Kidney (tissue), 14 donors: Measurements from ENCODE around the gene RPS18. TPM values are rescaled to one million over a fixed set of nuclear protein-coding genes. Genes with fewer than 3 reads are reported as not detected.

Experiments used
- DNase-seq, 5 donors: peaks; one replicate each; pipeline ENCODE4 v3.0.0-alpha.2; 2013 to 2020
- FAIRE-seq: peaks from 2 replicates; lab custom pipeline; 2012; peaks lifted over from hg19 to GRCh38; lab: Jason Lieb, UNC
- H3K27ac ChIP-seq, 2 donors: one replicate each; pipeline ENCODE4 v1.7.0; 2013; ENCODE audit warnings: low read depth in 2 of 2, low read length in 2 of 2, inconsistent platforms in 1 of 2
- H3K27me3 ChIP-seq: one replicate; pipeline ENCODE4 v1.7.1; 2013; ENCODE audit warnings: low read length, inconsistent platforms; ENCODE audit not compliant: control insufficient read depth, insufficient read depth
- H3K36me3 ChIP-seq, 3 donors: one replicate each; pipeline versions ENCODE4 v1.7.0 to v1.7.1; 2013; ENCODE audit warnings: low read length in 3 of 3, control low read depth in 1 of 3, inconsistent platforms in 1 of 3; ENCODE audit not compliant: insufficient read depth in 3 of 3, control insufficient read depth in 2 of 3
- H3K4me1 ChIP-seq, 3 donors: one replicate each; pipeline versions ENCODE4 v1.7.0 to v1.7.1; 2013; ENCODE audit warnings: low read length in 3 of 3, inconsistent platforms in 1 of 3, low read depth in 1 of 3; ENCODE audit not compliant: control insufficient read depth in 2 of 3, insufficient read depth in 2 of 3
- H3K4me3 ChIP-seq, 3 donors: one replicate each; pipeline versions ENCODE4 v1.7.0 to v1.8.1; 2013; ENCODE audit warnings: low read length in 3 of 3, control low read depth in 1 of 3, inconsistent platforms in 1 of 3
- H3K9ac ChIP-seq, 3 donors: one replicate each; pipeline versions ENCODE4 v1.7.0 to v1.7.1; 2013; ENCODE audit warnings: low read length in 3 of 3, control low read depth in 1 of 3, inconsistent platforms in 1 of 3
- H3K9me3 ChIP-seq, 3 donors: one replicate each; pipeline versions ENCODE4 v1.7.0 to v1.7.1; 2013; ENCODE audit warnings: low read length in 3 of 3, control low read depth in 1 of 3, inconsistent platforms in 1 of 3; ENCODE audit not compliant: control insufficient read depth in 2 of 3, insufficient read depth in 1 of 3
- intact Hi-C: fragments of 100-400 bp; cut with DNase I; formaldehyde crosslinking; loops from one replicate; pipeline ENCODE4 v1.11.1; 2022
- polyA plus RNA-seq: library from polyadenylated mRNA; stranded (reverse); fragments of 350-450 nt; fragmentation: Illumina TruSeq; extraction: RNeasy Lipid Tissue Mini Kit (QIAGEN cat#74804); gene quantifications from one replicate; pipeline ENCODE4 v1.2.3, GENCODE V29; 2014; ENCODE audit warnings: low read depth, low replicate concordance; ENCODE audit not compliant: insufficient read depth
- total RNA-seq: library from RNA; stranded (reverse); fragmentation: NEBNext Ultra II Directional; extraction: Animal tissue kit (Norgen Biotek cat#: 25700); gene quantifications from one replicate; pipeline ENCODE4 v1.2.1, GENCODE V29; 2021
- TF ChIP-seq, protein P1 (sequence below): IDR thresholded peaks from 3 replicates; pipeline ENCODE4 v1.5.1; 2012; ENCODE audit warnings: mild to moderate bottlenecking, moderate library complexity, borderline replicate concordance; ENCODE audit not compliant: insufficient read depth; ENCODE audit errors: extremely low read depth
- donor health status: control.
- donor health status: control.
- donor health status: control.
- donor health status: control.
- donor health status: control.
- donor health status: DM: yes; HTN: yes; CAD: no.
- donor health status: Normal renal cell carcinoma (clear cell type).

Gene RPS18
- total and polyA plus RNA-seq, 2 donors from 2014 or later: 1,706 to 2,618 TPM

DNA sequence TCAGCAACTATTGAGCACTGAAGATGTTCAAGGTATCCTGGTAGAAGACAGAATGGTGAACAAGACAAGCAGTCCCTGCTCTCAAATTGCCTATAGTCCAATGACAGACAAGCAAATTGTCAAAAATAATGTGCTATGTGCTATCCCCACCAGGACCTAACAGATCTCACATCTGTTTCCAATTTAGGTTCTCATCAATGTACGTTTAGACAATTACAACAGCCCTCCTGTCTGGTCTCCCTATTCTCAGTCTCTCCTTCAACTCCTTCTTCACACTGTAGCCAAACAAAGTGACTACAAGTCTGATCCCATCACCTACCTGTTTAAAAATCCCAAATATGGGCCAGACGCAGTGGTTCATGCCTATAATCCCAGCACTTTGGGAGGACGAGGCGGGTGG is 34.5 kb downstream of the RPS18 start:
- peaks cover 4 to 19% (median 15%) of the 10 kb centered on the region in 3 donors for H3K36me3 ChIP-seq

DNA sequence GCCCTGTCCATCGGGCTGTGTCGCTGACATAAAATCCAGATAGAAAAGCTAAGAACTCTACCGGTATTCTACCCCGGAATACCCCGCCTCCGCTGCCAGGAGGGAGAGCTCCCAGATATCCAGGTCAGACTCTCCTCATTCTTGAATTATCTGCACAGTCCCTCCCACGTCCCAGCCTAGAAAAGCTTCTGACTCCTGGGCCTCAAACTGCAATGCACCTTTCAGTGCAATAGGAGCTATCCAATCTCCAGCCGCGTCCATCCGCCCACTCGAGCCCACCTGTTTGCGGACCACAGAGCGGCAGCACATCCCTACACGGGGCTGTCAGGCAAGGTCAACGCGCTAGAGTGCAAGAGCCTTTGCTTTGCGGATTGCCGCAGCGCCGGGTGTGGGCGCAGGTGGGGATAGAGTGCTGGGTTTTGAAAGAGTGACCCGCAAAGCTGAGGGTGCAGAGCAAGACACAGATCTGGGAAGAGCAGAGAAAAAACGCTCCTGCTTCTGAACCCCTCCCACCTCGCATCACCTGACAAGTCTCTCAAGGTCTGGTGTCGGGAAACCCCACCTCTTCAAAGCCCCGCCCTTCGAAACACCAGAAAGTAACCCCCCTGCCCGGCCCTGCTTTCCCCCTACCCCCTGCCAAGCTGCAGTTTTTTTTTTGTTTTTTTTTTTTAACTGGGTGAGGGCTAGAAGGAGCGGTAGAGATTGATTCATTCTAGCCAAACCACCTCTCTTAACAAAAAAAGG is 40.7 kb downstream of the RPS18 start:
- Histone ChIP-seq H3K36me3 (no peaks in the 10 kb centered on the region), H3K27ac (peak overlapping the region; percentile 93 to 98), H3K9me3 (no peaks in the 10 kb centered on the region), H3K4me3 (peak overlapping the region; percentile 70 to 96 (median 90)), H3K27me3 (no peaks in the 10 kb centered on the region), H3K9ac (peak overlapping the region; percentile 38 to 94 (median 93)), H3K4me1 (peaks cover 0 to 27% (median 2%) of the 10 kb centered on the region in 3 donors)
- TF ChIP-seq, protein P1, sequence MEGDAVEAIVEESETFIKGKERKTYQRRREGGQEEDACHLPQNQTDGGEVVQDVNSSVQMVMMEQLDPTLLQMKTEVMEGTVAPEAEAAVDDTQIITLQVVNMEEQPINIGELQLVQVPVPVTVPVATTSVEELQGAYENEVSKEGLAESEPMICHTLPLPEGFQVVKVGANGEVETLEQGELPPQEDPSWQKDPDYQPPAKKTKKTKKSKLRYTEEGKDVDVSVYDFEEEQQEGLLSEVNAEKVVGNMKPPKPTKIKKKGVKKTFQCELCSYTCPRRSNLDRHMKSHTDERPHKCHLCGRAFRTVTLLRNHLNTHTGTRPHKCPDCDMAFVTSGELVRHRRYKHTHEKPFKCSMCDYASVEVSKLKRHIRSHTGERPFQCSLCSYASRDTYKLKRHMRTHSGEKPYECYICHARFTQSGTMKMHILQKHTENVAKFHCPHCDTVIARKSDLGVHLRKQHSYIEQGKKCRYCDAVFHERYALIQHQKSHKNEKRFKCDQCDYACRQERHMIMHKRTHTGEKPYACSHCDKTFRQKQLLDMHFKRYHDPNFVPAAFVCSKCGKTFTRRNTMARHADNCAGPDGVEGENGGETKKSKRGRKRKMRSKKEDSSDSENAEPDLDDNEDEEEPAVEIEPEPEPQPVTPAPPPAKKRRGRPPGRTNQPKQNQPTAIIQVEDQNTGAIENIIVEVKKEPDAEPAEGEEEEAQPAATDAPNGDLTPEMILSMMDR: no peak
- peak; percentile 73 to 87 (median 83) for DNase-seq
- intact Hi-C loops: no loop called here
- FAIRE-seq: no peak

More for the DNA sequence above, 34.5 kb downstream of the RPS18 start:
- intact Hi-C loops: no loop called here
- Histone ChIP-seq H3K4me3 (no peak overlapping the region), H3K9me3 (no peaks in the 10 kb centered on the region), H3K27me3 (no peaks in the 10 kb centered on the region), H3K9ac (no peak overlapping the region), H3K27ac (no peak overlapping the region), H3K4me1 (peaks cover 0 to 3% (median 0%) of the 10 kb centered on the region in 3 donors)
- FAIRE-seq: no peak
- TF ChIP-seq, protein P1: no peak
- no peak for DNase-seq

DNA sequence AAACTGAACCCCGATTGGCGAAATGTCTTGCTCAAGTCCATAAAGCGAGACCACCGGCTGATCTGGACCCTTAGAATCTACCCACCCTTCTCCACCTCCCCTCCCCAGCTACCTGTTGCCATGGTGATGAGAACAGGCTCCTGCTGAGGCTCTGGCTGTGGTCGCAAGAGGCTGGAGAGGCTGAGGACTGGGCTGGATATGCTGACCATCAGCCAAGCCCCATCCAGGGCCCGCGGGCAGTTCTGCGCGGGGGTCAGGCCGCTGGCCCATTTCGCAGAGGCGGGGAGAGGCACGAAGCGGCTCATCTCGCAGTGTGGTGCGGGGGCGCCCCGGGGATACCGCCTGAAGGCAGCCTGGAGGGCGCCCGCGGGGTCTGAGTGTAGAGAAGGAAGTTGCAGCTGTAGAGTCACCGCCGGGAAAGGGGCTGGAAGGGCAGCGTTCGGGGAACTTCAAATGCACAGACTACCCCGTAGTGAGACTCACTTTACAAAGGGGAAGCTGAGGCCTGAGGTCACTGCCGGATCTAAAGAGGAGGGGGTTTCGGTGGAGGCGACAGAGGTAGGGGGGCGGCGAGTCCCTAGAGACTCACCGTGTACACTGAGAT is 41.3 kb downstream of the RPS18 start:
- no peaks in the 10 kb centered on the region for H3K36me3 ChIP-seq
- H3K4me1 ChIP-seq: peaks cover 0 to 27% (median 2%) of the 10 kb centered on the region in 3 donors
- intact Hi-C loops: no loop called here
- peak overlapping the region; percentile 70 to 96 (median 90) for H3K4me3 ChIP-seq
- no peak for FAIRE-seq
- no peaks in the 10 kb centered on the region for H3K27me3 ChIP-seq
- H3K9ac ChIP-seq: peak overlapping the region; percentile 69 to 94 (median 93)
- TF ChIP-seq, protein P1: no peak
- DNase-seq: peak; percentile 56 to 84 (median 66)
- peak overlapping the region; percentile 93 to 98 for H3K27ac ChIP-seq
- no peaks in the 10 kb centered on the region for H3K9me3 ChIP-seq
